Adrenal gland (tissue), 5 donors: Measurements from ENCODE around the gene TRIML2.

Experiments
- POLR2A ChIP-seq, 2 donors: fragments of 450-650 bp; IDR thresholded peaks; one replicate each; pipeline ENCODE4 v1.6.1; 2017; ENCODE audit warnings: antibody characterized with exemption in 2 of 2, mild to moderate bottlenecking in 2 of 2, moderate library complexity in 1 of 2
- TF ChIP-seq, protein P1 (sequence below), 6 experiments: fragments of 450-650 bp in 4 of 6; fragments of 200-600 bp in 2 of 6; sonication (generic) in 1 of 6; IDR thresholded peaks; 1 replicate in 5 of 6; 2 replicates in 1 of 6; pipeline versions ENCODE4 v1.5.1 to v1.8.0; 2016 to 2021; ENCODE audit warnings: antibody characterized with exemption in 6 of 6, mild to moderate bottlenecking in 2 of 6, moderate library complexity in 1 of 6
- donor health status: DM: no; HTN: no; CAD: no.

DNA sequence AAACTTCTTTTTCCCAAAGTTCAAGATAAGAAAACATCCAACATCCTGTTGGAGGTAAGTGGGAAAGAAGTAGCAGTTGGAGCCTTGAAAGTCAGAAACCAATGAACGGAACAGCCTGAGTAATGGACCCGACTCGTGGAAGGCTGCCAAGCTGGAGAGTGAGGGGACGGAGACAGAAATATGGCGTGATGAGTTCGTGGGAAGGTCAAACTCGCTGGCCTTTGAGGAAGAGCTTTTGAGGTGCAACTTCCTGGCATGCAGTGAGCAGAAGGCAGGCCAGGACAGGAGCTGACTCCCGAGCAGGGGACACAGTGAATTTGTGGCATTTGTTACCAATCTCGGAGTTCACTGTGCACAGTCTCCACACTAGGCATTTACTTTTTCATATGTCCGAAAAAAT lies 28.8 kb upstream of the TRIML2 start:
- TF ChIP-seq, protein P1, sequence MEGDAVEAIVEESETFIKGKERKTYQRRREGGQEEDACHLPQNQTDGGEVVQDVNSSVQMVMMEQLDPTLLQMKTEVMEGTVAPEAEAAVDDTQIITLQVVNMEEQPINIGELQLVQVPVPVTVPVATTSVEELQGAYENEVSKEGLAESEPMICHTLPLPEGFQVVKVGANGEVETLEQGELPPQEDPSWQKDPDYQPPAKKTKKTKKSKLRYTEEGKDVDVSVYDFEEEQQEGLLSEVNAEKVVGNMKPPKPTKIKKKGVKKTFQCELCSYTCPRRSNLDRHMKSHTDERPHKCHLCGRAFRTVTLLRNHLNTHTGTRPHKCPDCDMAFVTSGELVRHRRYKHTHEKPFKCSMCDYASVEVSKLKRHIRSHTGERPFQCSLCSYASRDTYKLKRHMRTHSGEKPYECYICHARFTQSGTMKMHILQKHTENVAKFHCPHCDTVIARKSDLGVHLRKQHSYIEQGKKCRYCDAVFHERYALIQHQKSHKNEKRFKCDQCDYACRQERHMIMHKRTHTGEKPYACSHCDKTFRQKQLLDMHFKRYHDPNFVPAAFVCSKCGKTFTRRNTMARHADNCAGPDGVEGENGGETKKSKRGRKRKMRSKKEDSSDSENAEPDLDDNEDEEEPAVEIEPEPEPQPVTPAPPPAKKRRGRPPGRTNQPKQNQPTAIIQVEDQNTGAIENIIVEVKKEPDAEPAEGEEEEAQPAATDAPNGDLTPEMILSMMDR (IDR thresholded peaks at IDR 0.05) = no peak
- no peak for TF ChIP-seq POLR2A (IDR thresholded peaks at IDR 0.05)
